Measurements from ENCODE around the gene CPED1. TPM values are rescaled to one million over a fixed set of nuclear protein-coding genes. Genes with fewer than 3 reads are reported as not detected.
"Not testable (repeated sequence)": the region's sequence is repeated elsewhere in the genome, so short reads cannot be mapped to it uniquely, and the experiment has no call there.

The CPED1 gene
- total RNA-seq, 2 donors from 2014 or later: 77.4 to 126 TPM

GRCh38 chr7:120981117-120981516, 7.4 kb upstream of the CPED1 start:
- TF ChIP-seq, protein P1, sequence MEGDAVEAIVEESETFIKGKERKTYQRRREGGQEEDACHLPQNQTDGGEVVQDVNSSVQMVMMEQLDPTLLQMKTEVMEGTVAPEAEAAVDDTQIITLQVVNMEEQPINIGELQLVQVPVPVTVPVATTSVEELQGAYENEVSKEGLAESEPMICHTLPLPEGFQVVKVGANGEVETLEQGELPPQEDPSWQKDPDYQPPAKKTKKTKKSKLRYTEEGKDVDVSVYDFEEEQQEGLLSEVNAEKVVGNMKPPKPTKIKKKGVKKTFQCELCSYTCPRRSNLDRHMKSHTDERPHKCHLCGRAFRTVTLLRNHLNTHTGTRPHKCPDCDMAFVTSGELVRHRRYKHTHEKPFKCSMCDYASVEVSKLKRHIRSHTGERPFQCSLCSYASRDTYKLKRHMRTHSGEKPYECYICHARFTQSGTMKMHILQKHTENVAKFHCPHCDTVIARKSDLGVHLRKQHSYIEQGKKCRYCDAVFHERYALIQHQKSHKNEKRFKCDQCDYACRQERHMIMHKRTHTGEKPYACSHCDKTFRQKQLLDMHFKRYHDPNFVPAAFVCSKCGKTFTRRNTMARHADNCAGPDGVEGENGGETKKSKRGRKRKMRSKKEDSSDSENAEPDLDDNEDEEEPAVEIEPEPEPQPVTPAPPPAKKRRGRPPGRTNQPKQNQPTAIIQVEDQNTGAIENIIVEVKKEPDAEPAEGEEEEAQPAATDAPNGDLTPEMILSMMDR (IDR thresholded peaks at IDR 0.05): no peak
- H3K27me3 ChIP-seq (replicated peaks; ENCODE audit: insufficient read depth): no peaks in the 10 kb centered on the region
- no peak for ATAC-seq (ENCODE audit: insufficient number of reproducible peaks, low FRiP score, low read depth)
- H3K9me3 ChIP-seq: no peaks in the 10 kb centered on the region
- no peak for DNase-seq (ENCODE audit: low spot score)
- no peak overlapping the region for H3K4me3 ChIP-seq
- H3K36me3 ChIP-seq: no peaks in the 10 kb centered on the region
- no peaks in the 10 kb centered on the region for H3K4me1 ChIP-seq (ENCODE audit: control insufficient read depth in 1 of 2, low read depth in 2 of 2)
- no peak overlapping the region for H3K27ac ChIP-seq

DNA sequence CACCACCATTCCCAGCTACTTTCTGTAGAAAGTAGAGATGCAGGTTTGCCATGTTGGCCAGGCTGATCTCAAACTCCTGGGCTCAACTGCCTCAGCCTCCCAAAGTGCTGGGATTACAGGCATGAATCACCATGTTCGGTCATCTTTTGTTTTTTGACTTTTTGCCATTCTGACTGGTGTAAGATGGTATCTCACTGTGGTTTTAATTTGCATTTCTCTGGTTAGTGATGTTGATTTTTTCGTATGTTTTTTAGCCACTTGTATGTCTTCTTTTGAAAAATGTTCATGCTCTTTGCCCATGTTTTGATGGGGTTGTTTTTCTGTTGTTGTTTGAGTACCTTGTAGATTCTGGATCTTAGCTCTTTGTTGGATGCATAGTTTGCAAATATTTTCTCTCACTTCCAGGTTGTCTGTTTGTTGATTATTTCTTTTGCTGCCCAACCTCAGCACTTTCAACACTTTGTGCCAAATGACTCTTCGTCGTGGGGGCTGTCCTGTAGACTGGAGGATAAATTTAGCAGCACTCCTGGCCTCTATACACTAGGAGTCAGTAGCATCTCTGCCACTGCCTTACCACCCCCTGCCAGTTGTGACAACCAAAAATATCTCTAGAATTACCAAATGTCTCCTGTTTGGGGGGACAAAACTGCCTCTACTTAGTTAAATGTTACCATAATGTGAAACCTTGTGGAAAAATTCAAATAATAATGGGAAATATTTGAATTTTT, 6.5 kb upstream of the CPED1 start:
- no peaks in the 10 kb centered on the region for H3K9me3 ChIP-seq
- H3K27me3 ChIP-seq (replicated peaks; ENCODE audit: insufficient read depth): no peaks in the 10 kb centered on the region
- TF ChIP-seq, protein P1 (IDR thresholded peaks at IDR 0.05): no peak
- DNase-seq (ENCODE audit: low spot score) (no peak), ATAC-seq (ENCODE audit: insufficient number of reproducible peaks, low FRiP score, low read depth) (no peak)
- no peaks in the 10 kb centered on the region for H3K4me1 ChIP-seq (ENCODE audit: control insufficient read depth in 1 of 2, low read depth in 2 of 2)
- H3K36me3 ChIP-seq: no peaks in the 10 kb centered on the region
- no peak overlapping the region for H3K4me3 ChIP-seq
- H3K27ac ChIP-seq: no peak overlapping the region

GRCh38 chr7:120983592-120983991, 4.9 kb upstream of the CPED1 start:
- H3K4me3 ChIP-seq; H3K36me3 ChIP-seq; ATAC-seq (ENCODE audit: insufficient number of reproducible peaks, low FRiP score, low read depth); H3K27ac ChIP-seq; H3K9me3 ChIP-seq; DNase-seq (ENCODE audit: low spot score); H3K4me1 ChIP-seq (ENCODE audit: control insufficient read depth in 1 of 2, low read depth in 2 of 2); H3K27me3 ChIP-seq (replicated peaks; ENCODE audit: insufficient read depth): not testable (repeated sequence)

DNA sequence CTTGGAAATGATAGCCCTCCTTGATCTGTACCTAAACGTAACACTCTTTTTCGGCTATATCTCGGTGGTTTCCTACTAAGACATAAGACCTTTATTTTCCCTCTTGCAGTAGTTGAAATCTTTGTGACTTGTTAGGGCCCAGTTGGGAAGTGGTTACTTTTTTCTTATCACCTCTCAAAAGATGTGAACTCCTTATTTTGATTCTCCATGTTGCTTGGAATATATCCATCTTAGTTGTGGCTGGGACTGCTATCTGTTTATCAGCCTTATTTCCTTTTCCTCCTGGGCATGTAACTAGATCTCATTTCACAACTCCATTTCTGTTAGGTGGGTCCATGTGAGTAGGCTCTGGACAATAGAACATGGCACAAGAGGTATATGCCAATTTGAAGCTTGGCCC, 4.1 kb upstream of the CPED1 start:
- DNase-seq (ENCODE audit: low spot score) (no peak), ATAC-seq (ENCODE audit: insufficient number of reproducible peaks, low FRiP score, low read depth) (no peak)
- H3K4me3 ChIP-seq: no peak overlapping the region
- no peak overlapping the region for H3K27ac ChIP-seq
- no peaks in the 10 kb centered on the region for H3K9me3 ChIP-seq
- H3K36me3 ChIP-seq: no peaks in the 10 kb centered on the region
- no peaks in the 10 kb centered on the region for H3K27me3 ChIP-seq (replicated peaks; ENCODE audit: insufficient read depth)
- H3K4me1 ChIP-seq (ENCODE audit: control insufficient read depth in 1 of 2, low read depth in 2 of 2): no peaks in the 10 kb centered on the region
- TF ChIP-seq, protein P1 (IDR thresholded peaks at IDR 0.05): no peak

DNA sequence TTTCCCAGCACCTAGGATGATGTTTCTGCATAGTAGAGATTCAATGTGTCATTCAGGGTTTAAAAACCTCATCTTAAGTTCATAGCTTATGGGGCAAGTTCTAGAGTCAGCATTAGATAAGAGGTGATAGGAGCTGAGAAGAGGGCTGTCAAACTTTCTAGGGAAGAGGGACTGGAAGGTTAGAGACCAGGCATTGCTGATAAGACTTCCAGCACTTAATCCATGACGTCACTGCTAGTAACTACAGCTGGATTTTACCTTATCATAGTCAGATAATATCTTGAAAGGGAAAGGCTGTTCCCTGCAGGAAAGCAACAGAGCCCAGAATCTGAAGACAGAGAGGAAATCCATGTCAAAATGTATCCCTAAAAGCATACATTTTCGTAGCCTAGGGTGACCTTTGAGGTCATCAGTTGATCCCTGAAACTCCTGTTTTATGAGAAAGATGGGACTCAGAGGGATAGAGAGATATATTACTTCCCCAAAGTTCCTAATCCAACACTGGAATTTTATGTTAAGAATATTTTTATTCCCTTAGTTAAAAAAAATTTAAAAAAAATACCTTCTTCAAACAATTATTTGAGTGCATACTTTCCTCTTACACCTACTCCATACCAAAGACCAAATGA, 3.3 kb upstream of the CPED1 start:
- H3K9me3 ChIP-seq: no peaks in the 10 kb centered on the region
- H3K36me3 ChIP-seq: no peaks in the 10 kb centered on the region
- H3K27me3 ChIP-seq (replicated peaks; ENCODE audit: insufficient read depth): no peaks in the 10 kb centered on the region
- ATAC-seq (ENCODE audit: insufficient number of reproducible peaks, low FRiP score, low read depth): no peak
- H3K27ac ChIP-seq: no peak overlapping the region
- no peaks in the 10 kb centered on the region for H3K4me1 ChIP-seq (ENCODE audit: control insufficient read depth in 1 of 2, low read depth in 2 of 2)
- no peak overlapping the region for H3K4me3 ChIP-seq
- no peak for DNase-seq (ENCODE audit: low spot score)
- TF ChIP-seq, protein P1 (IDR thresholded peaks at IDR 0.05): no peak
